K562 (cell line): Measurements from ENCODE around the gene ADPRHL1.

Source experiments
- GTF2F1 ChIP-seq: IDR thresholded peaks from 2 replicates; pipeline ENCODE4 v1.6.1; 2011; ENCODE audit warnings: low read depth, low read length, improper control_type of control experiment
- JUN ChIP-seq, 2 experiments: sonication (generic) in 1 of 2; formaldehyde crosslinking in 1 of 2; IDR thresholded peaks; 2 replicates each; pipeline versions ENCODE4 v1.6.1 to v1.8.0; 2012 to 2022; ENCODE audit warnings: borderline replicate concordance in 2 of 2, mild to moderate bottlenecking in 2 of 2, improper control_type of control experiment in 1 of 2, low read depth in 1 of 2, low read length in 1 of 2, missing genetic modification reagents in 1 of 2
- NCOA6 ChIP-seq: fragments of 450-650 bp; IDR thresholded peaks from 2 replicates; pipeline ENCODE4 v1.6.1; 2017; ENCODE audit warnings: mild to moderate bottlenecking
- RAD21 ChIP-seq, 2 experiments: fragments of 250-450 bp in 1 of 2; fragments of 450-650 bp in 1 of 2; sonication (Bioruptor Pico) in 1 of 2; formaldehyde crosslinking in 1 of 2; IDR thresholded peaks in 1 of 2; conservative IDR thresholded peaks in 1 of 2; 2 replicates each; pipeline versions ENCODE4 v1.4.0 to v1.8.0; 2020 to 2022; ENCODE audit warnings: mild to moderate bottlenecking in 2 of 2, moderate library complexity in 1 of 2
- SP1 ChIP-seq: sonication (generic); formaldehyde crosslinking; IDR thresholded peaks from 2 replicates; pipeline ENCODE4 v1.8.1; 2022; ENCODE audit warnings: mild to moderate bottlenecking, missing genetic modification reagents
- TCF7L2 ChIP-seq: fragments of 150-350 bp; IDR thresholded peaks from 2 replicates; pipeline ENCODE4 v1.6.1; 2016; ENCODE audit warnings: low read depth, mild to moderate bottlenecking, low read length, moderate library complexity
- TGIF2 ChIP-seq: sonication (generic); formaldehyde crosslinking; IDR thresholded peaks from 2 replicates; pipeline ENCODE4 v1.8.1; 2022; ENCODE audit warnings: mild to moderate bottlenecking, missing genetic modification reagents, moderate library complexity
- USF2 ChIP-seq: sonication (generic); formaldehyde crosslinking; IDR thresholded peaks from 2 replicates; pipeline ENCODE4 v1.5.0; 2020; ENCODE audit warnings: missing genetic modification reagents
- ZFP1 ChIP-seq: fragments of 450-650 bp; formaldehyde crosslinking; IDR thresholded peaks from 2 replicates; pipeline ENCODE4 v1.4.0; 2020; ENCODE audit warnings: mild to moderate bottlenecking, mixed read lengths
- ZHX1 ChIP-seq: fragments of 150-350 bp; conservative IDR thresholded peaks from 2 replicates; pipeline ENCODE4 v1.6.1; 2014; ENCODE audit warnings: low read length
- ZKSCAN8 ChIP-seq: fragments of 200-800 bp; sonication (Bioruptor generic); IDR thresholded peaks from 2 replicates; pipeline ENCODE4 v1.6.1; 2016; ENCODE audit warnings: missing genetic modification characterization, missing compliant biosample characterization
- TF ChIP-seq, protein P1 (sequence below), 3 experiments: IDR thresholded peaks in 2 of 3; conservative IDR thresholded peaks in 1 of 3; 2 replicates each; pipeline ENCODE4 v1.5.1; 2011 to 2012; ENCODE audit warnings: low read length in 3 of 3, mild to moderate bottlenecking in 3 of 3, control low read depth in 2 of 3, improper control_type of control experiment in 1 of 3, inconsistent platforms in 1 of 3, low read depth in 1 of 3, mixed read lengths in 1 of 3, moderate library complexity in 1 of 3; ENCODE audit not compliant: insufficient read depth in 2 of 3
- TF ChIP-seq, protein P2 (sequence below): sonication (generic); formaldehyde crosslinking; IDR thresholded peaks from 2 replicates; pipeline ENCODE4 v1.8.0; 2022; ENCODE audit warnings: missing genetic modification reagents, mild to moderate bottlenecking, borderline replicate concordance
- TF ChIP-seq, protein P3 (sequence below): sonication (generic); formaldehyde crosslinking; IDR thresholded peaks from 2 replicates; pipeline ENCODE4 v1.8.1; 2022; ENCODE audit warnings: missing genetic modification reagents

- TF ChIP-seq, protein P1, sequence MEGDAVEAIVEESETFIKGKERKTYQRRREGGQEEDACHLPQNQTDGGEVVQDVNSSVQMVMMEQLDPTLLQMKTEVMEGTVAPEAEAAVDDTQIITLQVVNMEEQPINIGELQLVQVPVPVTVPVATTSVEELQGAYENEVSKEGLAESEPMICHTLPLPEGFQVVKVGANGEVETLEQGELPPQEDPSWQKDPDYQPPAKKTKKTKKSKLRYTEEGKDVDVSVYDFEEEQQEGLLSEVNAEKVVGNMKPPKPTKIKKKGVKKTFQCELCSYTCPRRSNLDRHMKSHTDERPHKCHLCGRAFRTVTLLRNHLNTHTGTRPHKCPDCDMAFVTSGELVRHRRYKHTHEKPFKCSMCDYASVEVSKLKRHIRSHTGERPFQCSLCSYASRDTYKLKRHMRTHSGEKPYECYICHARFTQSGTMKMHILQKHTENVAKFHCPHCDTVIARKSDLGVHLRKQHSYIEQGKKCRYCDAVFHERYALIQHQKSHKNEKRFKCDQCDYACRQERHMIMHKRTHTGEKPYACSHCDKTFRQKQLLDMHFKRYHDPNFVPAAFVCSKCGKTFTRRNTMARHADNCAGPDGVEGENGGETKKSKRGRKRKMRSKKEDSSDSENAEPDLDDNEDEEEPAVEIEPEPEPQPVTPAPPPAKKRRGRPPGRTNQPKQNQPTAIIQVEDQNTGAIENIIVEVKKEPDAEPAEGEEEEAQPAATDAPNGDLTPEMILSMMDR (IDR thresholded peaks at IDR 0.05 in 2 of 3, conservative IDR thresholded peaks at IDR 0.05 in 1 of 3; ENCODE audit: insufficient read depth in 2 of 3, low read depth in 1 of 3, low read length in 3 of 3), result no peak
- TF ChIP-seq ZKSCAN8 (CRISPR knock-in tag) (no peak), USF2 (CRISPR knock-in tag) (no peak), RAD21 (CRISPR knock-in tag; conservative IDR thresholded peaks at IDR 0.05 in 1 of 2, IDR thresholded peaks at IDR 0.05 in 1 of 2) (no peak), TGIF2 (CRISPR knock-in tag) (no peak), TCF7L2 (no peak), GTF2F1 (no peak), NCOA6 (no peak), ZFP1 (CRISPR knock-in tag) (no peak), SP1 (no peak), JUN (IDR thresholded peaks at IDR 0.05; ENCODE audit: borderline replicate concordance, low read depth, low read length) (no peak), JUN (CRISPR knock-in tag; IDR thresholded peaks at IDR 0.05; ENCODE audit: borderline replicate concordance) (no peak), ZHX1 (no peak)
- TF ChIP-seq, protein P2, sequence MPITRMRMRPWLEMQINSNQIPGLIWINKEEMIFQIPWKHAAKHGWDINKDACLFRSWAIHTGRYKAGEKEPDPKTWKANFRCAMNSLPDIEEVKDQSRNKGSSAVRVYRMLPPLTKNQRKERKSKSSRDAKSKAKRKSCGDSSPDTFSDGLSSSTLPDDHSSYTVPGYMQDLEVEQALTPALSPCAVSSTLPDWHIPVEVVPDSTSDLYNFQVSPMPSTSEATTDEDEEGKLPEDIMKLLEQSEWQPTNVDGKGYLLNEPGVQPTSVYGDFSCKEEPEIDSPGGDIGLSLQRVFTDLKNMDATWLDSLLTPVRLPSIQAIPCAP (CRISPR knock-in tag), result no peak
- TF ChIP-seq, protein P3, sequence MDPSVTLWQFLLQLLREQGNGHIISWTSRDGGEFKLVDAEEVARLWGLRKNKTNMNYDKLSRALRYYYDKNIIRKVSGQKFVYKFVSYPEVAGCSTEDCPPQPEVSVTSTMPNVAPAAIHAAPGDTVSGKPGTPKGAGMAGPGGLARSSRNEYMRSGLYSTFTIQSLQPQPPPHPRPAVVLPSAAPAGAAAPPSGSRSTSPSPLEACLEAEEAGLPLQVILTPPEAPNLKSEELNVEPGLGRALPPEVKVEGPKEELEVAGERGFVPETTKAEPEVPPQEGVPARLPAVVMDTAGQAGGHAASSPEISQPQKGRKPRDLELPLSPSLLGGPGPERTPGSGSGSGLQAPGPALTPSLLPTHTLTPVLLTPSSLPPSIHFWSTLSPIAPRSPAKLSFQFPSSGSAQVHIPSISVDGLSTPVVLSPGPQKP, result no peak
Observed at GRCh38 chr13:113399755-113400149, 53.5 kb downstream of the ADPRHL1 start.
